Cerebellar cortex (tissue), 1 donor: Measurements from ENCODE around the gene CAPNS1.
"Not testable (repeated sequence)": the region's sequence is repeated elsewhere in the genome, so short reads cannot be mapped to it uniquely, and the experiment has no call there.

ENCODE experiments used
- DNase-seq: peaks from one replicate; pipeline ENCODE4 v3.0.0-alpha.2; 2015; ENCODE audit warnings: low spot score

CAPNS1 gene

GRCh38 chr19:36151144-36152018, 11.5 kb downstream of the CAPNS1 start:
- DNase-seq: peak; percentile 28

GRCh38 chr19:36152019-36152351, 12.1 kb downstream of the CAPNS1 start:
- no peak for DNase-seq

GRCh38 chr19:36152352-36153091, 12.7 kb downstream of the CAPNS1 start, which contains the start of gene COX7A1:
Gene COX7A1, minus strand, starts transcription at chr19:36152447. Its CDS starts 40 bp downstream, at chr19:36152407.
- peak; percentile 64 for DNase-seq

- no peak for DNase-seq
Observed at GRCh38 chr19:36153126-36153525, 13.3 kb downstream of the CAPNS1 start.

- DNase-seq: no peak
Observed at GRCh38 chr19:36160821-36161596, 21.1 kb downstream of the CAPNS1 start.

- no peak for DNase-seq
Observed at GRCh38 chr19:36163813-36164212, 23.9 kb downstream of the CAPNS1 start.

- DNase-seq: peak; percentile 17
Observed at GRCh38 chr19:36169084-36169760, 29.4 kb downstream of the CAPNS1 start.

GRCh38 chr19:36172852-36173251, 33.0 kb downstream of the CAPNS1 start:
- DNase-seq: no peak

- DNase-seq: not testable (repeated sequence)
Observed at GRCh38 chr19:36173846-36174245, 34.0 kb downstream of the CAPNS1 start.

- DNase-seq: not testable (repeated sequence)
Observed at GRCh38 chr19:36179077-36179476, 39.2 kb downstream of the CAPNS1 start.

- no peak for DNase-seq
Observed at GRCh38 chr19:36182612-36183244, 42.9 kb downstream of the CAPNS1 start.

- no peak for DNase-seq
Observed at GRCh38 chr19:36183245-36183628, 43.4 kb downstream of the CAPNS1 start.

GRCh38 chr19:36186722-36187121, 46.9 kb downstream of the CAPNS1 start:
- not testable (repeated sequence) for DNase-seq

GRCh38 chr19:36196249-36196648, 56.4 kb downstream of the CAPNS1 start:
- DNase-seq: no peak

GRCh38 chr19:36198119-36198518, 58.3 kb downstream of the CAPNS1 start:
- DNase-seq: no peak
